Endothelial cell of umbilical vein (primary cell): ENCODE data around the gene RASAL1. TPM values are rescaled to one million over a fixed set of nuclear protein-coding genes. Genes with fewer than 3 reads are reported as not detected.

ENCODE experiments used
- BruUV-seq: library from RNA; stranded (reverse); fragments of 400-500 nt; replicated peaks from 2 replicates; lab custom pipeline; 2021; lab: Mats Ljungman, UMichigan
- CTCF ChIA-PET: fragments of 300-600, 350-600 bp; sonication (Branson Sonifier 250); formaldehyde crosslinking; loops from one replicate; lab custom pipeline; 2021; ENCODE audit warnings: antibody characterized with exemption, inconsistent platforms; lab: Charles Lee
- POLR2A ChIA-PET: fragments of 300-600, 350-600 bp; sonication (Branson Sonifier 250); formaldehyde crosslinking; loops from one replicate; lab custom pipeline; 2021; ENCODE audit warnings: antibody characterized with exemption, inconsistent platforms; lab: Charles Lee
- DNase-seq: peaks from one replicate; pipeline ENCODE4 v3.0.0-alpha.2; 2011; ENCODE audit warnings: low read depth, low spot score
- FAIRE-seq: peaks from 2 replicates; lab custom pipeline; 2011; peaks lifted over from hg19 to GRCh38; lab: Jason Lieb, UNC
- H2AFZ ChIP-seq: 2 replicates; pipeline ENCODE4 v1.6.0; 2012; ENCODE audit warnings: low read depth, low read length, control low read depth, inconsistent platforms
- H3K27ac ChIP-seq: 2 replicates; pipeline ENCODE4 v1.5.1; 2011; ENCODE audit warnings: low read depth, mild to moderate bottlenecking, control low read depth, low read length, moderate library complexity; ENCODE audit not compliant: insufficient read depth
- H3K27me3 ChIP-seq, 2 experiments: 2 replicates each; pipeline versions ENCODE4 v1.6.0 to v1.6.1; 2011; ENCODE audit warnings: low read length in 2 of 2, mixed read lengths in 1 of 2; ENCODE audit not compliant: control insufficient read depth in 2 of 2, insufficient read depth in 2 of 2
- H3K36me3 ChIP-seq, 2 experiments: 2 replicates in 1 of 2; 3 replicates in 1 of 2; pipeline ENCODE4 v1.5.1; 2011; ENCODE audit warnings: low read length in 2 of 2, mild to moderate bottlenecking in 1 of 2, moderate library complexity in 1 of 2; ENCODE audit not compliant: control insufficient read depth in 2 of 2, insufficient read depth in 2 of 2; ENCODE audit errors: extremely low read depth in 1 of 2
- H3K4me1 ChIP-seq: 3 replicates; pipeline ENCODE4 v1.5.1; 2011; ENCODE audit warnings: mild to moderate bottlenecking, low read length; ENCODE audit not compliant: control insufficient read depth, insufficient read depth; ENCODE audit errors: extremely low read depth
- H3K4me2 ChIP-seq: 2 replicates; pipeline ENCODE4 v1.6.1; 2011; ENCODE audit warnings: low read length, control low read depth, mixed read lengths; ENCODE audit not compliant: insufficient read depth
- H3K4me3 ChIP-seq, 3 experiments: fragments of 200-600 bp in 1 of 3; sonication (generic), shearing (Covaris generic) in 1 of 3; replicated peaks in 1 of 3; 2 replicates each; pipeline ENCODE4 v1.5.1; 2011 to 2016; ENCODE audit warnings: control low read depth in 3 of 3, low read length in 3 of 3, mild to moderate bottlenecking in 2 of 3, inconsistent platforms in 1 of 3, low read depth in 1 of 3, moderate library complexity in 1 of 3; ENCODE audit not compliant: insufficient read depth in 1 of 3
- H3K79me2 ChIP-seq: 2 replicates; pipeline ENCODE4 v1.6.0; 2012; ENCODE audit warnings: low read length, inconsistent platforms; ENCODE audit not compliant: control insufficient read depth, insufficient read depth
- H3K9ac ChIP-seq: replicated peaks from 2 replicates; pipeline ENCODE3; 2011; ENCODE audit warnings: low read length, control low read depth; ENCODE audit not compliant: insufficient read depth; ENCODE audit errors: extremely low read depth
- H3K9me1 ChIP-seq: replicated peaks from 3 replicates; pipeline ENCODE4 v1.6.0; 2011; ENCODE audit warnings: mild to moderate bottlenecking, low read length; ENCODE audit not compliant: control insufficient read depth, insufficient read depth; ENCODE audit errors: extremely low read depth
- H3K9me3 ChIP-seq: replicated peaks from 2 replicates; pipeline ENCODE4 v1.5.1; 2012; ENCODE audit warnings: low read length, inconsistent platforms; ENCODE audit not compliant: control insufficient read depth, insufficient read depth
- H4K20me1 ChIP-seq: replicated peaks from 2 replicates; pipeline ENCODE3; 2011; ENCODE audit warnings: mild to moderate bottlenecking, low read length; ENCODE audit not compliant: control insufficient read depth, insufficient read depth; ENCODE audit errors: extremely low read depth
- CTCF ChIP-seq, 2 donors: IDR thresholded peaks; 1 replicate in 1 of 2; 2 replicates in 1 of 2; pipeline ENCODE4 v1.5.1; 2011; ENCODE audit warnings: low read length in 2 of 2, mild to moderate bottlenecking in 2 of 2, moderate library complexity in 2 of 2, control low read depth in 1 of 2, inconsistent platforms in 1 of 2, low read depth in 1 of 2; ENCODE audit not compliant: insufficient read depth in 1 of 2; ENCODE audit errors: extremely low read depth in 1 of 2
- EZH2 ChIP-seq: IDR thresholded peaks from 2 replicates; pipeline ENCODE4 v1.6.1; 2012; ENCODE audit warnings: borderline replicate concordance, low read depth, mild to moderate bottlenecking, moderate library complexity, low read length, inconsistent platforms; ENCODE audit not compliant: severe bottlenecking
- FOS ChIP-seq: IDR thresholded peaks from 2 replicates; pipeline ENCODE4 v1.6.1; 2011; ENCODE audit warnings: mild to moderate bottlenecking, low read length, moderate library complexity, borderline replicate concordance; ENCODE audit not compliant: insufficient read depth
- GATA2 ChIP-seq: IDR thresholded peaks from 2 replicates; pipeline ENCODE4 v1.7.0; 2011; ENCODE audit warnings: low read depth, mild to moderate bottlenecking, moderate library complexity, mixed read lengths, low read length; ENCODE audit not compliant: insufficient read length, insufficient read depth
- JUN ChIP-seq: IDR thresholded peaks from 2 replicates; pipeline ENCODE4 v1.6.1; 2011; ENCODE audit warnings: borderline replicate concordance, low read depth; ENCODE audit not compliant: insufficient read length, insufficient read depth
- MAX ChIP-seq: IDR thresholded peaks from 2 replicates; pipeline ENCODE4 v1.6.1; 2011; ENCODE audit not compliant: insufficient read depth, insufficient read length
- MYC ChIP-seq: IDR thresholded peaks from one replicate; pipeline ENCODE4 v1.6.1; 2011; ENCODE audit warnings: mild to moderate bottlenecking, low read depth, low read length
- POLR2A ChIP-seq: IDR thresholded peaks from 2 replicates; pipeline ENCODE4 v1.6.1; 2012; ENCODE audit warnings: low read depth, mild to moderate bottlenecking, control low read depth, low read length
- POLR2AphosphoS5 ChIP-seq: IDR thresholded peaks from 2 replicates; pipeline ENCODE4 v1.6.1; 2012; ENCODE audit warnings: low read depth, mild to moderate bottlenecking, control low read depth, low read length, moderate library complexity; ENCODE audit not compliant: insufficient read depth
- dilution Hi-C: fragments of 300-500 bp; cut with MboI; formaldehyde crosslinking; loops from one replicate; pipeline ENCODE4 v1.15.0; 2019; ENCODE audit warnings: low sequenced_read_pairs; ENCODE audit not compliant: extremely low pct_ligation_motif_present
- intact Hi-C: fragments of 100-400 bp; cut with micrococcal nuclease; formaldehyde crosslinking; loops from one replicate; pipeline ENCODE4 v1.10.0; 2022
- polyA plus RNA-seq, 4 experiments: library from polyadenylated mRNA; depleted of rRNA in 3 of 4; stranded (reverse) in 3 of 4; unstranded in 1 of 4; fragments of >200 nt; gene quantifications; 2 replicates each; pipeline versions ENCODE4 v1.2.1 to v1.2.3, GENCODE V29; 2011 to 2012; ENCODE audit warnings: missing spikeins in 1 of 4
- total RNA-seq: library from RNA; stranded (reverse); gene quantifications from 2 replicates; pipeline ENCODE4 v1.2.3, GENCODE V29; 2021

Gene RASAL1
- total and polyA plus RNA-seq, 2 donors (not counting 3 experiments of a cell fraction or from before 2014, with no cell fraction given): not detected

- POLR2A ChIA-PET: no interaction called here
These were observed 44.8 kb downstream of the RASAL1 start for GRCh38 chr12:113090740-113091139.

More at GRCh38 chr12:113090740-113091139, 44.8 kb downstream of the RASAL1 start:
- peaks cover 5 to 7% of the 10 kb centered on the region in 2 experiments for H3K27me3 ChIP-seq
- no peak overlapping the region for H2AFZ ChIP-seq
- no peak overlapping the region for H3K27ac ChIP-seq
- no peaks in the 10 kb centered on the region for H3K79me2 ChIP-seq
- H4K20me1 ChIP-seq: no peaks in the 10 kb centered on the region
- no peaks in the 10 kb centered on the region for H3K4me1 ChIP-seq
- FAIRE-seq (no peak), DNase-seq (no peak)
- TF ChIP-seq POLR2AphosphoS5 (no peak), CTCF (IDR thresholded peaks at IDR 0.05; ENCODE audit: extremely low read depth in 1 of 2, insufficient read depth in 1 of 2, low read depth in 1 of 2, low read length in 2 of 2) (no peak), JUN (no peak), POLR2A (no peak), EZH2 (no peak), MYC (no peak), MAX (no peak), FOS (no peak), GATA2 (no peak)
- H3K9me3 ChIP-seq: no peaks in the 10 kb centered on the region
- no TSS peak for BruUV-seq
- no peaks in the 10 kb centered on the region for H3K36me3 ChIP-seq
- H3K4me3 ChIP-seq: no peak overlapping the region
- no peak overlapping the region for H3K4me2 ChIP-seq
- intact Hi-C loops (no loop called here), dilution Hi-C loops (no loop called here)
- no peaks in the 10 kb centered on the region for H3K9me1 ChIP-seq
- CTCF ChIA-PET: interaction anchor here (1.5 kb wide), 1 partner anchor 98 kb away, joined by 6 read pairs; no protein-coding TSS in a partner anchor
- H3K9ac ChIP-seq: no peak overlapping the region
